HL-60 (cell line): ENCODE data around the gene DUSP2.

Experiments
- POLR2AphosphoS5 ChIP-seq: IDR thresholded peaks from 2 replicates; pipeline ENCODE4 v1.6.1; 2012; ENCODE audit warnings: low read depth
- REST ChIP-seq: IDR thresholded peaks from 2 replicates; pipeline ENCODE4 v1.6.1; 2012; ENCODE audit warnings: low read depth; ENCODE audit not compliant: insufficient replicate concordance

- no peak for TF ChIP-seq POLR2AphosphoS5
- TF ChIP-seq REST = no peak
These were observed 47.1 kb downstream of the DUSP2 start for GRCh38 chr2:96097951-96098823.
